Caco-2 (cell line): ENCODE measurements around the gene MKRN1. TPM values are rescaled to one million over a fixed set of nuclear protein-coding genes. Genes with fewer than 3 reads are reported as not detected.
A peak's percentile ranks its signal among the peaks of the same experiment; 100 is the strongest.

Source experiments
- BruUV-seq: library from RNA; stranded (reverse); fragments of 400-500 nt; replicated peaks from 2 replicates; lab custom pipeline; 2021; lab: Mats Ljungman, UMichigan
- CTCF ChIA-PET: fragments of 300-600 bp; sonication (Branson Sonifier 250); formaldehyde crosslinking; loops from one replicate; lab custom pipeline; 2022; ENCODE audit warnings: antibody characterized with exemption; lab: Charles Lee
- POLR2A ChIA-PET: fragments of 300-600 bp; sonication (Branson Sonifier 250); formaldehyde crosslinking; loops from one replicate; lab custom pipeline; 2022; ENCODE audit warnings: antibody characterized with exemption; lab: Charles Lee
- DNase-seq, 2 experiments: peaks; one replicate each; pipeline versions ENCODE4 v3.0.0 to v3.0.0-alpha.2; 2020 to 2022
- H3K27me3 ChIP-seq: replicated peaks from 2 replicates; pipeline ENCODE4 v1.6.0; 2011; ENCODE audit warnings: low read length; ENCODE audit not compliant: control insufficient read depth, insufficient read depth
- H3K36me3 ChIP-seq: 2 replicates; pipeline ENCODE4 v1.5.1; 2011; ENCODE audit warnings: low read length; ENCODE audit not compliant: control insufficient read depth, insufficient read depth
- H3K4me1 ChIP-seq: fragments of 250-450 bp; sonication (Bioruptor Pico); 2 replicates; pipeline ENCODE4 v1.5.1; 2020; ENCODE audit warnings: mild to moderate bottlenecking
- H3K4me3 ChIP-seq: 2 replicates; pipeline ENCODE4 v1.5.1; 2011; ENCODE audit warnings: low read depth, mild to moderate bottlenecking, control low read depth, low read length
- H3K9me3 ChIP-seq: fragments of 250-450 bp; sonication (Bioruptor Pico); 2 replicates; pipeline ENCODE4 v1.5.1; 2020; ENCODE audit warnings: mild to moderate bottlenecking, moderate library complexity
- H3K27ac Mint-ChIP-seq: one replicate; pipeline ENCODE4 v1.8.0; 2022; ENCODE audit warnings: mixed read lengths; ENCODE audit not compliant: unreplicated experiment
- H3K27me3 Mint-ChIP-seq: one replicate; pipeline ENCODE4 v1.8.0; 2022; ENCODE audit warnings: mixed read lengths; ENCODE audit not compliant: insufficient read depth, unreplicated experiment
- H3K36me3 Mint-ChIP-seq: one replicate; pipeline ENCODE4 v1.8.0; 2022; ENCODE audit warnings: mild to moderate bottlenecking, mixed read lengths; ENCODE audit not compliant: insufficient read depth, unreplicated experiment
- H3K4me1 Mint-ChIP-seq: one replicate; pipeline ENCODE4 v1.8.0; 2022; ENCODE audit warnings: low read depth, mixed read lengths; ENCODE audit not compliant: unreplicated experiment
- H3K4me3 Mint-ChIP-seq: one replicate; pipeline ENCODE4 v1.8.0; 2022; ENCODE audit warnings: mild to moderate bottlenecking, moderate library complexity, mixed read lengths; ENCODE audit not compliant: unreplicated experiment
- H3K9me3 Mint-ChIP-seq: one replicate; pipeline ENCODE4 v1.8.0; 2022; ENCODE audit warnings: mixed read lengths; ENCODE audit not compliant: unreplicated experiment
- intact Hi-C: fragments of 100-400 bp; cut with micrococcal nuclease; formaldehyde crosslinking; loops from one replicate; pipeline ENCODE4 v1.10.0; 2022; ENCODE audit not compliant: unreplicated experiment
- total RNA-seq: library from RNA; stranded (reverse); gene quantifications from 2 replicates; pipeline ENCODE4 v1.2.3, GENCODE V29; 2022
- TF ChIP-seq, protein P1 (sequence below), 2 experiments: fragments of 200-600 bp in 1 of 2; IDR thresholded peaks; 1 replicate in 1 of 2; 2 replicates in 1 of 2; pipeline versions ENCODE4 v1.5.1 to v1.8.0; 2011 to 2022; ENCODE audit warnings: antibody characterized with exemption in 1 of 2, control low read depth in 1 of 2, inconsistent platforms in 1 of 2, low read depth in 1 of 2, low read length in 1 of 2, mild to moderate bottlenecking in 1 of 2, moderate library complexity in 1 of 2; ENCODE audit not compliant: insufficient read depth in 1 of 2, severe bottlenecking in 1 of 2, unreplicated experiment in 1 of 2

MKRN1 gene
- total RNA-seq, 1 experiment from 2014 or later = 73.0 TPM

DNA sequence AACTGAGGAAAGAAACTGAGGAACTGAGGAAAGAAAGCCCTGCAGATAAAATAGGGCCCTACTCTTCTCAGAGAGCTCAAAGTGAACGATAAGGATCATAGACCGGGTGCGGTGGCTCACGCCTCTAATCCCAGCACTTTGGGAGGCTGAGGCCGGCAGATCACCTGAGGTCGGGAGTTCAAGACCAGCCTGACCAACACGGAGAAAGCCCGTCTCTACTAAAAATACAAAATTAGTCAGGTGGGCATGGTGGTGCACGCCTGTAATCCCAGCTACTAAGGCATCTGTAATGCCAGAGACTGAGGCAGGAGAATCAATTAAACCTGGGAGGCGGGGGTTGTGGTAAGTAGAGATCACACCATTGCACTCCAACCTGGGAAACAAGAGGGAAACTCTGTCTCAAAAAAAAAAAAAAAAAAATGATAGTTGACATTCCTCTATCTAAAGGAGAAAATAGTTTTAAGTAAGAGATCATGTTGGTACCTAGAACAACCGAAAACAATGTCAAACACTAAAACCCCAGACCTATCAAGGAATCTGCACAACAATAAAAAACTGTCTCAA, 2.5 kb downstream of the MKRN1 start:
- CTCF ChIA-PET = no interaction called here
- TF ChIP-seq, protein P1, sequence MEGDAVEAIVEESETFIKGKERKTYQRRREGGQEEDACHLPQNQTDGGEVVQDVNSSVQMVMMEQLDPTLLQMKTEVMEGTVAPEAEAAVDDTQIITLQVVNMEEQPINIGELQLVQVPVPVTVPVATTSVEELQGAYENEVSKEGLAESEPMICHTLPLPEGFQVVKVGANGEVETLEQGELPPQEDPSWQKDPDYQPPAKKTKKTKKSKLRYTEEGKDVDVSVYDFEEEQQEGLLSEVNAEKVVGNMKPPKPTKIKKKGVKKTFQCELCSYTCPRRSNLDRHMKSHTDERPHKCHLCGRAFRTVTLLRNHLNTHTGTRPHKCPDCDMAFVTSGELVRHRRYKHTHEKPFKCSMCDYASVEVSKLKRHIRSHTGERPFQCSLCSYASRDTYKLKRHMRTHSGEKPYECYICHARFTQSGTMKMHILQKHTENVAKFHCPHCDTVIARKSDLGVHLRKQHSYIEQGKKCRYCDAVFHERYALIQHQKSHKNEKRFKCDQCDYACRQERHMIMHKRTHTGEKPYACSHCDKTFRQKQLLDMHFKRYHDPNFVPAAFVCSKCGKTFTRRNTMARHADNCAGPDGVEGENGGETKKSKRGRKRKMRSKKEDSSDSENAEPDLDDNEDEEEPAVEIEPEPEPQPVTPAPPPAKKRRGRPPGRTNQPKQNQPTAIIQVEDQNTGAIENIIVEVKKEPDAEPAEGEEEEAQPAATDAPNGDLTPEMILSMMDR (IDR thresholded peaks at IDR 0.05; ENCODE audit: insufficient read depth in 1 of 2, low read depth in 1 of 2, low read length in 1 of 2, severe bottlenecking in 1 of 2, unreplicated experiment in 1 of 2) = no peak
- BruUV-seq = no TSS peak
- no peaks in the 10 kb centered on the region for H3K27me3 Mint-ChIP-seq
- no peaks in the 10 kb centered on the region for H3K27me3 ChIP-seq
- intact Hi-C loops = loop anchor here (5.0 to 10.0 kb wide), 2 partner anchors 74 to 302 kb away; partner anchors contain the start of genes KDM7A and RAB19
- no peaks in the 10 kb centered on the region for H3K9me3 Mint-ChIP-seq
- peak overlapping the region; percentile 79 for H3K4me3 Mint-ChIP-seq
- no peaks in the 10 kb centered on the region for H3K36me3 ChIP-seq
- DNase-seq = no peak
- peaks cover 10% of the 10 kb centered on the region for H3K36me3 Mint-ChIP-seq
- no peak overlapping the region for H3K27ac Mint-ChIP-seq
- H3K4me1 ChIP-seq = no peaks in the 10 kb centered on the region
- POLR2A ChIA-PET = no interaction called here
- peaks cover 6% of the 10 kb centered on the region for H3K4me1 Mint-ChIP-seq
- H3K4me3 ChIP-seq = no peak overlapping the region
- no peaks in the 10 kb centered on the region for H3K9me3 ChIP-seq

DNA sequence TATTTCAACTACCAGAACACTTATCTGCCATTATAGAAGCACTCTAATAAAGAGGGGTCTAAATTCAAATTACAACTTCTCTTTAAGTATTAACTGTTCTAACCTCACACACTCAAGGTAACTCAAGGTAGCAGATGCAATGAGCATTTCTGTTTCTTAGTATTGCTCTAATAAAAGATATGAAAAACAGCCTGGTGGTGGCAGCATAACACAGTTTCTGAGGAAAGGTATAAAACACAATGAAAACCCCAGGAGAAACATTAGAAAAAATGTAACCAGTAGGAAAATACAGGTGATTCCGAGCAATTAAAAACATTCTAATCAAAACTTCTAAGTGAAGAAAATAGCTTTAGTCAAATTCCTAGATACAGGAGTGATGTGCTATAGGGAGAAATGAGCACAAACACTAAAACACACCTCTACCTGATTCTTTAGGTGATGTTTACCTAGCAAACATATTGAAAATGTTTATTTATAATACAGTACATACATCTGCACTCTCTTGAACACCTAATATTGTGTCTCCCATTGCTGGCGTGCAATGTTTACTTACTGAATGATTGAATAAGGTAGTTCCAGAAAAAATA, 3.5 kb downstream of the MKRN1 start:
- Mint-ChIP-seq H3K9me3 (no peaks in the 10 kb centered on the region), H3K36me3 (peaks cover 10% of the 10 kb centered on the region), H3K4me3 (peak overlapping the region; percentile 18), H3K4me1 (peaks cover 6% of the 10 kb centered on the region), H3K27ac (no peak overlapping the region), H3K27me3 (no peaks in the 10 kb centered on the region)
- POLR2A ChIA-PET = no interaction called here
- CTCF ChIA-PET = no interaction called here
- intact Hi-C loops = loop anchor here (1.0 to 10.0 kb wide), 4 partner anchors 17 to 301 kb away; partner anchors contain the start of genes KDM7A and RAB19
- Histone ChIP-seq H3K27me3 (no peaks in the 10 kb centered on the region), H3K9me3 (no peaks in the 10 kb centered on the region), H3K36me3 (no peaks in the 10 kb centered on the region), H3K4me3 (no peak overlapping the region), H3K4me1 (no peaks in the 10 kb centered on the region)
- TF ChIP-seq, protein P1 (IDR thresholded peaks at IDR 0.05; ENCODE audit: insufficient read depth in 1 of 2, low read depth in 1 of 2, low read length in 1 of 2, severe bottlenecking in 1 of 2, unreplicated experiment in 1 of 2) = peak; percentile 50
- DNase-seq = peak in 1 of 2 experiments; percentile 66
- no TSS peak for BruUV-seq

DNA sequence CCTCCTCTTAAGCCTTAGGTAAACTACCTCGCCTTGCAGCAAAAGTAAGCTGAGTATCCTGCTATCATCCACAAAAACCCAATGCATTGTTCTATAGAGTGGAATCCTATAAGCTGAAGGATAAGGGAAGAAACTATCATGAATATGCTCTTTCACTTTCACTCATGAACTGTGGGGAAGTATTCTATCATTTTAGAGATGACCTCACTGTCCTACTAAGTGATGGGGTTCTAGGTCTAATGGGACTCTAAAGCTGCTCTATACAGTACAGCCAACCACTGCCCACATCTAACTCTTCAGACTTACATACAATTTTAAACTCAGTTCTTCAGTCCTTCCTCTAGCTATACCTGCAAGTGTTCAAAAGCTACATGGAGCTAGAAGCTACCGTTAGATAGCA, 16.2 kb downstream of the MKRN1 start:
- intact Hi-C loops = no loop called here
- Histone ChIP-seq H3K4me1 (no peaks in the 10 kb centered on the region), H3K36me3 (no peaks in the 10 kb centered on the region; the same call in 1 of the 2 replicates), H3K9me3 (no peaks in the 10 kb centered on the region), H3K27me3 (no peaks in the 10 kb centered on the region), H3K4me3 (no peak overlapping the region)
- Mint-ChIP-seq H3K36me3 (peaks cover 64% of the 10 kb centered on the region), H3K9me3 (no peaks in the 10 kb centered on the region), H3K4me3 (no peak overlapping the region), H3K27me3 (no peaks in the 10 kb centered on the region), H3K4me1 (no peaks in the 10 kb centered on the region), H3K27ac (no peak overlapping the region)
- POLR2A ChIA-PET = no interaction called here
- DNase-seq = no peak
- TF ChIP-seq, protein P1 (IDR thresholded peaks at IDR 0.05; ENCODE audit: insufficient read depth in 1 of 2, low read depth in 1 of 2, low read length in 1 of 2, severe bottlenecking in 1 of 2, unreplicated experiment in 1 of 2) = no peak
- CTCF ChIA-PET = no interaction called here
- BruUV-seq = no TSS peak
